NCI-H82 (cell line): ENCODE data around the gene PROB1.
"Not testable (repeated sequence)": the region's sequence is repeated elsewhere in the genome, so short reads cannot be mapped to it uniquely, and the experiment has no call there.

Source experiments
- DNase-seq: peaks from one replicate; lab custom pipeline; 2025; lab: John Stamatoyannopoulos, UW

The PROB1 gene

DNA sequence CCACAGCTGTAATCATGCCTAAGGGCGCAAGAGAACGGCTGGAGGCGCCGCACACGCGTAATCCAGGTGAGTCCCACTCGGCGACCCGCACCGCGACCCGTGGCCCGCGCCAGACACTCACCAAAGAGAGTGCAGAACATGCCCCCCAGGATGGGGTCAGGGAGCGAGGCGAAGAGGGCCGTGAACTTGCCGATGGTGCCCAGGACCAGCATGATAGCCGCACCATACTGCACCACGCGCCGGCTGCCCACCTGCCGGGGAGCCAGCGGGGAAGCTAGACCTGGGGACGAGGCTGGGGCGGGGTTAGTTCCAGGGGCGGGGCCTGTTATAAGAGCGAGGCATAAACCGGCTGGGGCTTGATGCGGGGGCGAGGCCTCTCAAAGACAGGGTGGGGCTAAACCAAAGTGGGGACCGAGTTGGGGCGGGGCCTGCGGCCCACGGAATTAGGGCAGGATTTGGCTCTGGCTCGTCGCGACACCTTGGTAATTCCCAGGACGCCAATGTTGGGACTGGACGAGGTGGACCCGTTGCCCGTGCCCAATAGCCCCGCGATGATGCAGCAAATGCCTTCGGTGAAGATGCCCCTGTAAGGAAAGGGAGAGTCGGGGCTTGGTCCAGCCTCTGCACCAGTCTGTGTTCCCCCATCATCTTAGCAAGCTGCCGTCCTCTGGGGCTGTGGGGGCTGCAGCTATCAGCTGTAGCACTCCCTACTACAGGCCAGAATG, 16.6 kb downstream of the PROB1 start:
- DNase-seq, result no peak

- no peak for DNase-seq
Observed at GRCh38 chr5:139377226-139377625, 17.7 kb downstream of the PROB1 start.

DNA sequence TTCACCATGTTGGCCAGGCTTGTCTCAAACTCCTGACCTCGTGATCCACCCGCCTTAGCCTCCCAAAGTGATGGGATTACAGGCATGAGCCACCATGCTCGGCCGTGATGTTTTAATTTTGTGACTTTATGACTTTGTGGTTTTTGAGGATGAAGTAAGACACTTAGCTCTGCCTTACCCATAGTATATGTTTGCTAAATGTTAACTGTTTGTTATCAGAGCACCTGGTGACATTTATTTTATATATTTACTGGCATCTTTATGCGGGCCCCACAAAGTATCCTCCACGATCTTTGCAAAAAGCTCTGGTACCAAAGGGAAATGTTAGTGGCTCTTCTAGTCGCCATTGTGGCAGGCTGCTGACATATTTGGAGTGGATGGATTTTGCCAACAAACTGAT, 18.5 kb downstream of the PROB1 start:
- no peak for DNase-seq

GRCh38 chr5:139374909-139375308, 20.0 kb downstream of the PROB1 start:
- no peak for DNase-seq

GRCh38 chr5:139371482-139372435, 23.1 kb downstream of the PROB1 start:
- no peak for DNase-seq

GRCh38 chr5:139369181-139369580, 25.7 kb downstream of the PROB1 start:
- DNase-seq, result no peak

DNA sequence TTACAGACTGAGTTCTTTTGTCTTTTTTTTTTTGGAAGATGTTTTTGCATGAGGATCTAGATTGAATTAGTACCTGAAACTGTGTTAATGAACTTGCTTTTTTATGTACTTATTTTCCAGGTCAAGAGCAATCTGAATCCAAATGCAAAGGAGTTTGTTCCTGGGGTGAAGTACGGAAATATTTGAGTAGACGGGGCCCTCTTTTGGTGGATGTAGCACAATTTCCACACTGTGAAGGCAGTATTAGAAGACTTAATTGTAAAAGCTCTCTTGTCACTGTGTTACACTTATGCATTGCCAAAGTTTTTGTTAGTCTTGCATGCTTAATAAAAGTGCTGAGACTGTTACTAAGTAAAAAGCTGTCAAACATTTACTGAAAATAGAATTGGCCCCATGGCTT, 26.3 kb downstream of the PROB1 start:
- no peak for DNase-seq

DNA sequence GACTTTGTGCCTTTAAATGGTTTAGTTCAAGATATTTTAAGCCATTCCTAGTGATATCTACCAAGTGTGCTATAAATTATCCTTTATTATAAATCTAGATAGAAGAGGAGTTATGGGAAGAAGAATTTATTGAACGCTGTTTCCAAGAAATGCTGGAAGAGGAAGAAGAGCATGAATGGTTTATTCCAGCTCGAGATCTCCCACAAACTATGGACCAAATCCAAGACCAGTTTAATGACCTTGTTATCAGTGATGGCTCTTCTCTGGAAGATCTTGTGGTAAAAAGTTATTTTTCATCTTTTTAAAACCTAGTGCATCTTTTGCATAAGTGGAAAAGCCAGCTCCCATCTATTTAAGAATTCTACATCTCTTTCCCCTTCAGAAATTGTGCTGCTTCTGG, 30.4 kb downstream of the PROB1 start:
- DNase-seq, result no peak

DNA sequence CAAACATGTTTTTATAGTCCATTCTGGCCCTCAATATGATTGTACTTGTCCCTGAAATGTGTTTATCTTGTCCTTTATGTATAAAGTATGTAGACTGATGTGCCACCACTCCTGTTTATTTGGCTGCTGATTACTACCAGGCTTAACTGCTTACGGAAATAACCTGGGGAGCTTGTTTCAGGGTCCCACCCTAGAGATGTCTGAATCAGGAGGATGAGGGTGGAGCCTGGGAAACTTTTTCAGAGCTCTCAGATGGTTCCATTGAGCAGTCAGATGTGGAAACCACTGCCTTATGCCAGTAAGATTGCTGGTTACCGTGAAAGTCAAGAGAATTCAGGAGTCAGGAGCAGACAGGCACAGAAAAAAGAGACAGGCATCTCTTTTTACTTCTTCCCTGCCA, 31.0 kb downstream of the PROB1 start:
- DNase-seq, result no peak

GRCh38 chr5:139361835-139362429, 33.0 kb downstream of the PROB1 start:
- no peak for DNase-seq

DNA sequence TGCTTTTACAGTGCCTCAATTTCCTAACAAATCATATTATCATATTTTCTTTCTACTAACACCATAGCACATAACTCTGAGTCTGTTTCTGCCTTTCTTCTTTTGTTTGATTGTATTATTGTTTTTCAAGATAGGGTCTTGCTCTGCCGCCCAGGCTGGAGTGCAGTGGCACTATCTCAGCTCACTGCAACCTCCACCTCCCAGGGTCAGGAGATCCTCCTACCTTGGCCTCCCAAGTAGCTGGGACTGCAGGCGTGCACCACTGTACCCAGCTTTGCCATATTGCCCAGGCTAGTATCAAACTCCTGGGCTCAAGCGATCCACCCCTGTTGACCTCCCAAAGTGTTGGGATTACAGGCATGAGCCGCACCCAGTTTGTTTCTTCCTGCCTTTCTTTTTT, 34.5 kb downstream of the PROB1 start:
- DNase-seq, result no peak

- DNase-seq, result no peak
Observed at GRCh38 chr5:139358064-139358463, 36.8 kb downstream of the PROB1 start.

DNA sequence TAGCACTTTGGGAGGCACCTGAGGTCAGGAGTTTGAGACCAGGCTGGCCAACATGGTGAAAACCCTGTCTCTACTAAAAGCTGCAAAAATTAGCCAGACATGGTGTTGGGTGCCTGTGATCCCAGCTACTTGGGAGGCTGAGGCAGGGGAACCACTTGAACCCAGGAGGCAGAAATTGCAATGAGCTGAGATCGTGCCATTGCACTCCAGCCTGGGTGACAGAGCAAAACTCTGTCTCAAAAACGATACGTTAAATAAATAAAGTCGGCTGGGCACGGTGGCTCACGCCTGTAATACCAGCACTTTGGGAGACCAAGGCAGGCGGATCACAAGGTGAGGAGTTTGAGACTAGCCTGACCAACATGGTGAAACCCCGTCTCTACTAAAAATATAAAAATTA, 39.0 kb downstream of the PROB1 start:
- not testable (repeated sequence) for DNase-seq

DNA sequence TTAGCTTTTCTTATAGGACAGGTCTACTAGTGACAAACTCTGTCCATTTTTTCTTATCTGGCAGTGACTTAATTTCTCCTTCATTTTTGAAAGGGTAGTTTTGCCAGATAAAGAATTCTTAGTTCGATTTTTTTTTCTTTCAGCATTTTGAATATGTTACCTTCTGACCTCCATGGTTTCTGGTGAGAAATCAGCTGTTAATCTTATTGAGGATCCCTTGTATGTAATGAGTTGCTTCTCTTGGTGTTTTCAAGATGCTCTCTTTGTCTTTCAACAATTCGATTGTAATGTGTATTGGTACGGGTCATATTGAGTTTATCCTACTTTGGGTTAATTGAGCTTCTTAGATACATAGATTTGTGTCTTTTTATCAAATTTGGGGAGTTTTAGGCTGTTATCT, 40.7 kb downstream of the PROB1 start:
- DNase-seq, result no peak

GRCh38 chr5:139347863-139348262, 47.0 kb downstream of the PROB1 start:
- not testable (repeated sequence) for DNase-seq

DNA sequence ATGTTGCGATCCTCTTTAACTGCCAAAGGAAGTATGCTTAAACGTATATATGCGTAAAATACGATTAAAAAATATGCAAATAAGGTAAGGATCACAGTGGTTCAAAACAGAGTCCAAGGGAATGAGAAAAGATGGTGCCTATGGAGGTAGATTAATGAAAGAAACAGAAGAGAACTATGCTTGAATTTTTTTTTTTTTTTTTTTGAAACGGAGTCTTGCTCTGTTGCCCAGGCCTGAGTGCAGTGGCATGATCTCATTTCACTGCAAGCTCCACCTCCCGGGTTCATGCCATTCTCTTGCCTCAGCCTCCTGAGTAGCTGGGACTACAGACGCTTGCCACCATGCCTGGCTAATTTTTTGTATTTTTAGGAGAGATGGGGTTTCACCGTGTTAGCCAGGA, 49.5 kb downstream of the PROB1 start:
- not testable (repeated sequence) for DNase-seq

- DNase-seq, result no peak
Observed at GRCh38 chr5:139344177-139344576, 50.7 kb downstream of the PROB1 start.

DNA sequence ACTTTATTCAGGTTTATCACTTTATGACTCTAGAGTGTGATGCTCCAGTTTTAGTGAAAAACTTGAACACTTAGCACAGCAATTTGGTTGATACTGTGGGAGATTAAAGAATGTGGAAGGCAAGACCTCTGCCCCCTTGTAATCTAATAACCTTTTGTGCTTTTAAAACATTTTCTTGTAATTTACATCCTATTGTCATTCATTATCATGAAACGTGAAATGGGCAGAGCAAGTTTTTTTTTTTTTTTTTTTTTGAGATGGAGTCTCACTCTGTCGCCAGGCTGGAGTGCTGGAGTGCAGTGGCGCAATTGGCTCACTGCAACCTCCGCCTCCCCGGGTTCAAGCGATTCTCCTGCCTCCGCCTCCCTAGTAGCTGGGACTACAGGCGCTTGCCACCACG, 51.4 kb downstream of the PROB1 start:
- DNase-seq, result no peak

GRCh38 chr5:139342423-139342723, 52.5 kb downstream of the PROB1 start:
- no peak for DNase-seq

- DNase-seq, result peak; percentile 98
Observed at GRCh38 chr5:139341689-139342422, 53.0 kb downstream of the PROB1 start, which contains the start of gene PAIP2. PAIP2 (plus strand) TSS chr5:139341854; CDS start chr5:139363785, 21,931 bp downstream.

DNA sequence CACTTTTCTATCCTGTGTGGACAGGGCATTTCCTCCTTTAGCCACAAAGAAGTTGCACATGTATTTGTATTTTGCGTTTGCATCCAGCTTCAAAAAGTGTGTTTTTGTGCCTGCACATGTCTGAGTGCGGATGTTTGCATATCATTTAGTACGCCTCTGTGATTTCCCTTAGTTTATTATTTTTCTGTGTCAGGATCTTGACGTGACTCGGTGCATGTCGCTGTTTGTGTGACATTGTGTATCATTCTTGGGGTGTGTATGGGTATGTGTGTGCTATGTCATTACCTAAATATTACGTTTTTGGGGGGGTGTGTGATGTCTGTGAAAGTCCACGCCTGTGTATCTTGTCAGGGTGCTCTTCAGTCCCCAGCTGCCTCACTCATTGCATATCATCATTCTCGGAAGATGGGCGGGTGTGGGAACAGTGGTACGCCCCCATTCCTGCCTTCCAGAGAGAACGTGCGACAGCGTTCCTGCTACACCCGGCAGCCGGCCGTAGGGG, 53.7 kb downstream of the PROB1 start:
- no peak for DNase-seq
